ENCODE data around the gene WDR90. TPM values are rescaled to one million over a fixed set of nuclear protein-coding genes. Genes with fewer than 3 reads are reported as not detected.
A peak's percentile ranks its signal among the peaks of the same experiment; 100 is the strongest.

The WDR90 gene
- total and polyA plus RNA-seq, 2 of the 13 experiments (the other 11 are each of a cell fraction or from before 2014, with no cell fraction given): 14.9 to 28.9 TPM

DNA sequence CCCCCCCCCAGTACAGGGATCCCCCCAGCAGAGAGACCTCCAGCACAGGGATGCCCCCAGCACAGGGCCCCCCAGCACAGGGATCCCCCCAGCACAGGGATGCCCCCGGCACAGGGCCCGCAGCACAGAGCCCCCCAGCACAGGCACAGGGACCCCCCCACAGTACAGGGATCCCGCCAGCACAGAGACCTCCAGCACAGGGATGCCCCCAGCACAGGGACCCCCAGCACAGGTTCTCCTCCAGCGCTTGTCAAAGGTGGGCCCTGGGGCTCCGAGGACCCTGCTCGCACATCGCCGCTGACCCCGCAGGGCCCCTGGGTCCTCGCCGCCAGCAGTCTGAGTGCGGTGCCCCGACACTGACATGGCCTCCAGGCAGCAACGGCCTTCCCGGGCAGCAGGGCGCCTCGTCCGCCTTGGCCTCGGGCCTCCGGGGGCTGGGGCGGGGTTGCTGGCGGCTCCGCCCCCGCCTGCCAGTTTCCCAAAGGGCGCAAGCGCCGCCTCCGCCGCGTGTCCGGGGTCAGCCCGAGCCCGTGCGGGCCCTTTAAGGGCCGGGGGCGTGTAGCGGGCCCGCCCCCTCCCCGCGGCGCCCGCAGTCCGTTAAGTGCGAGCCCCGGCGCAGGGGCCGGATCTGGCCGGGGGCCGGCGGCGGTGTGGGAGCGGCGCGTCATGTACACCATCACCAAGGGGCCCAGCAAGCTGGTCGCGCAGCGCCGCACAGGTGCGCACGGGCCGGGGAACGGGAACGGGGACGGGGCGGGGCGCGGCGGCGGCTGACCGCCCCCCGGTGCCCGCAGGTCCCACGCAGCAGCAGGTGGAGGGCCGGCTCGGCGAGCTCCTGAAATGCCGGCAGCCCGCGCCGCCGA is 7.6 kb upstream of the WDR90 start, which contains the start of gene MCRIP2 (continued):
- TF ChIP-seq, protein P1, sequence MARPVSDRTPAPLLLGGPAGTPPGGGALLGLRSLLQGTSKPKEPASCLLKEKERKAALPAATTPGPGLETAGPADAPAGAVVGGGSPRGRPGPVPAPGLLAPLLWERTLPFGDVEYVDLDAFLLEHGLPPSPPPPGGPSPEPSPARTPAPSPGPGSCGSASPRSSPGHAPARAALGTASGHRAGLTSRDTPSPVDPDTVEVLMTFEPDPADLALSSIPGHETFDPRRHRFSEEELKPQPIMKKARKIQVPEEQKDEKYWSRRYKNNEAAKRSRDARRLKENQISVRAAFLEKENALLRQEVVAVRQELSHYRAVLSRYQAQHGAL (CRISPR knock-in tag; IDR thresholded peaks at IDR 0.05; ENCODE audit: not compliant biosample characterization): no peak
- no peak for TF ChIP-seq ZNF232 (CRISPR knock-in tag; IDR thresholded peaks at IDR 0.05; ENCODE audit: borderline replicate concordance)
- no peak for TF ChIP-seq ZNF652 (CRISPR knock-in tag; IDR thresholded peaks at IDR 0.05; ENCODE audit: borderline replicate concordance, low read depth)
- no peak for TF ChIP-seq ZNF10 (CRISPR knock-in tag; IDR thresholded peaks at IDR 0.05; ENCODE audit: borderline replicate concordance, low read depth)
- TF ChIP-seq MBD4 (IDR thresholded peaks at IDR 0.05; ENCODE audit: borderline replicate concordance, low read length): no peak
- no peak for TF ChIP-seq KLF15 (CRISPR knock-in tag; IDR thresholded peaks at IDR 0.05; ENCODE audit: borderline replicate concordance)
- no peak for TF ChIP-seq ZNF432 (CRISPR knock-in tag; IDR thresholded peaks at IDR 0.05; ENCODE audit: borderline replicate concordance)
- TF ChIP-seq ZNF337 (CRISPR knock-in tag; IDR thresholded peaks at IDR 0.05; ENCODE audit: borderline replicate concordance, low read depth): no peak
- TF ChIP-seq, protein P2, sequence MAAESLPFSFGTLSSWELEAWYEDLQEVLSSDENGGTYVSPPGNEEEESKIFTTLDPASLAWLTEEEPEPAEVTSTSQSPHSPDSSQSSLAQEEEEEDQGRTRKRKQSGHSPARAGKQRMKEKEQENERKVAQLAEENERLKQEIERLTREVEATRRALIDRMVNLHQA (CRISPR knock-in tag; IDR thresholded peaks at IDR 0.05): no peak
- no peak for TF ChIP-seq JUND (CRISPR knock-in tag; IDR thresholded peaks at IDR 0.05)
- TF ChIP-seq ZNF709 (CRISPR knock-in tag; IDR thresholded peaks at IDR 0.05): peak; percentile 72; the same call in 1 of the 2 replicates
- TF ChIP-seq, protein P3, sequence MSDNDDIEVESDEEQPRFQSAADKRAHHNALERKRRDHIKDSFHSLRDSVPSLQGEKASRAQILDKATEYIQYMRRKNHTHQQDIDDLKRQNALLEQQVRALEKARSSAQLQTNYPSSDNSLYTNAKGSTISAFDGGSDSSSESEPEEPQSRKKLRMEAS (IDR thresholded peaks at IDR 0.05): peak; percentile 69
- TF ChIP-seq ZSCAN22 (CRISPR knock-in tag; IDR thresholded peaks at IDR 0.05): no peak
- no peak for TF ChIP-seq ZNF558 (CRISPR knock-in tag; IDR thresholded peaks at IDR 0.05; ENCODE audit: borderline replicate concordance)
- TF ChIP-seq, protein P4, sequence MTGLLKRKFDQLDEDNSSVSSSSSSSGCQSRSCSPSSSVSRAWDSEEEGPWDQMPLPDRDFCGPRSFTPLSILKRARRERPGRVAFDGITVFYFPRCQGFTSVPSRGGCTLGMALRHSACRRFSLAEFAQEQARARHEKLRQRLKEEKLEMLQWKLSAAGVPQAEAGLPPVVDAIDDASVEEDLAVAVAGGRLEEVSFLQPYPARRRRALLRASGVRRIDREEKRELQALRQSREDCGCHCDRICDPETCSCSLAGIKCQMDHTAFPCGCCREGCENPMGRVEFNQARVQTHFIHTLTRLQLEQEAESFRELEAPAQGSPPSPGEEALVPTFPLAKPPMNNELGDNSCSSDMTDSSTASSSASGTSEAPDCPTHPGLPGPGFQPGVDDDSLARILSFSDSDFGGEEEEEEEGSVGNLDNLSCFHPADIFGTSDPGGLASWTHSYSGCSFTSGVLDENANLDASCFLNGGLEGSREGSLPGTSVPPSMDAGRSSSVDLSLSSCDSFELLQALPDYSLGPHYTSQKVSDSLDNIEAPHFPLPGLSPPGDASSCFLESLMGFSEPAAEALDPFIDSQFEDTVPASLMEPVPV (CRISPR knock-in tag; IDR thresholded peaks at IDR 0.05): no peak; the same call in 1 of the 2 replicates
- peak; percentile 52 to 96 for TF ChIP-seq POLR2A (IDR thresholded peaks at IDR 0.05; ENCODE audit: insufficient read depth in 1 of 2, low read depth in 2 of 2, low read length in 2 of 2)
- TF ChIP-seq ZNF484 (CRISPR knock-in tag; IDR thresholded peaks at IDR 0.05; ENCODE audit: borderline replicate concordance, low read depth): no peak
- TF ChIP-seq HNRNPL (IDR thresholded peaks at IDR 0.05; ENCODE audit: low read depth, low read length): no peak
- no peak for TF ChIP-seq WIZ (CRISPR knock-in tag; IDR thresholded peaks at IDR 0.05)
- TF ChIP-seq CCDC6 (CRISPR knock-in tag; IDR thresholded peaks at IDR 0.05): 0 out of 2 replicates have a peak, but pooled peaks have one; percentile 49
- TF ChIP-seq ZNF841 (CRISPR knock-in tag; IDR thresholded peaks at IDR 0.05; ENCODE audit: borderline replicate concordance): no peak
- peak; percentile 59; the same call in 1 of the 2 replicates for TF ChIP-seq KDM5B (CRISPR knock-in tag; IDR thresholded peaks at IDR 0.05; ENCODE audit: borderline replicate concordance)
- TF ChIP-seq ZNF430 (CRISPR knock-in tag; IDR thresholded peaks at IDR 0.05): peak; percentile 40
- TF ChIP-seq MXD4 (CRISPR knock-in tag; IDR thresholded peaks at IDR 0.05): no peak
- TF ChIP-seq ZNF839 (CRISPR knock-in tag; IDR thresholded peaks at IDR 0.05; ENCODE audit: borderline replicate concordance): no peak
- no peak for TF ChIP-seq NFIB (CRISPR knock-in tag; IDR thresholded peaks at IDR 0.05; ENCODE audit: borderline replicate concordance)
- no peak for TF ChIP-seq MAFG (CRISPR knock-in tag; IDR thresholded peaks at IDR 0.05)
